Esophagus squamous epithelium (tissue), 5 donors: ENCODE results near the gene EPB41L4B. TPM values are rescaled to one million over a fixed set of nuclear protein-coding genes. Genes with fewer than 3 reads are reported as not detected.

ENCODE experiments used
- DNase-seq: peaks from one replicate; lab custom pipeline; 2025; lab: John Stamatoyannopoulos, UW
- H3K27ac ChIP-seq, 4 donors: fragments of 200-600 bp; sonication (generic); one replicate each; pipeline ENCODE4 v1.5.1; 2016 to 2019; ENCODE audit warnings: mild to moderate bottlenecking in 1 of 4
- H3K27me3 ChIP-seq, 4 donors: fragments of 200-600 bp; sonication (generic); 1 replicate in 3 of 4; 2 replicates in 1 of 4; pipeline versions ENCODE4 v1.5.1 to v1.6.0; 2017 to 2021; ENCODE audit warnings: antibody characterized with exemption in 1 of 4
- H3K36me3 ChIP-seq, 3 donors: fragments of 200-600 bp; sonication (generic); one replicate each; pipeline ENCODE4 v1.5.1; 2016 to 2019
- H3K4me1 ChIP-seq, 3 donors: fragments of 200-600 bp; sonication (generic); one replicate each; pipeline ENCODE4 v1.5.1; 2017 to 2019
- H3K4me3 ChIP-seq, 4 donors: fragments of 200-600 bp; sonication (generic); 1 replicate in 3 of 4; 2 replicates in 1 of 4; pipeline ENCODE4 v1.5.1; 2016 to 2019; ENCODE audit warnings: mild to moderate bottlenecking in 2 of 4, moderate library complexity in 1 of 4
- H3K9me3 ChIP-seq, 3 donors: fragments of 200-600 bp; sonication (generic); one replicate each; pipeline ENCODE4 v1.5.1; 2016 to 2019
- CTCF ChIP-seq, 6 experiments: fragments of 450-650 bp in 4 of 6; fragments of 200-600 bp in 2 of 6; sonication (generic) in 2 of 6; IDR thresholded peaks; one replicate each; pipeline ENCODE4 v1.5.1; 2016 to 2019; ENCODE audit warnings: antibody characterized with exemption in 6 of 6, mild to moderate bottlenecking in 4 of 6, moderate library complexity in 4 of 6
- POLR2A ChIP-seq, 4 donors: fragments of 450-650 bp; IDR thresholded peaks; one replicate each; pipeline ENCODE4 v1.6.1; 2017; ENCODE audit warnings: antibody characterized with exemption in 4 of 4, mild to moderate bottlenecking in 4 of 4, moderate library complexity in 3 of 4
- WGBS, 2 donors: methylation state at CpG; one replicate each; pipeline ENCODE4 v1.1.5; 2018; 5-methylcytosine and 5-hydroxymethylcytosine counted together
- intact Hi-C: fragments of 100-400 bp; cut with DNase I; formaldehyde crosslinking; loops from one replicate; pipeline ENCODE4 v1.15.0; 2022
- total RNA-seq, 4 donors: library from RNA; depleted of rRNA; stranded (reverse); fragments of >200 nt; gene quantifications; one replicate each; pipeline ENCODE4 v1.1.0, GENCODE V29; 2016
- donor health status: DM: yes; HTN: yes; CAD: no.

The EPB41L4B gene
- total RNA-seq, 4 donors from 2014 or later = 0.45 to 3.8 (median 1.8) TPM

DNA sequence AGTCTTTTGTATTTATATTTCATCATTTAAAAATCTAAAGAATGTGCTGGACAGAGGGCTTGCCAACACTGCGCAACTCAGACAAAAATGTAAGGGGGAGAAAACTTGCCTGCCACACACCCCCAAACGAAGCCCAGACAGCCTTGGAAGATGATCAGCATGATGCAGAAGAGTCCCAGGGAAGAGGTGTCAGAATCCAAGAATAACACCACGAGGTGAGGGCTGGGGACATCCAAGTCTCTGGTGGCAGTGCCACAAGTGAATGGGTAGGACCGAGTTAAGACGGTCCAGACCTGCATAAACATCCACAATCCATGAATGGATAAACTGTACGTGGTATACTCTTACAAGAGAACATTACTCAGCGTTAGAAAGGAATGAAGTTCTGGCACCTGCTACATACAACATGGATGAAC is 10.4 kb downstream of the EPB41L4B start:
- Histone ChIP-seq H3K4me3 (no peak overlapping the region), H3K9me3 (no peaks in the 10 kb centered on the region), H3K27ac (no peak overlapping the region), H3K27me3 (peaks cover 0 to 98% (median 0%) of the 10 kb centered on the region in 4 donors), H3K36me3 (no peaks in the 10 kb centered on the region), H3K4me1 (peaks cover 0 to 5% (median 4%) of the 10 kb centered on the region in 3 donors)
- TF ChIP-seq CTCF (IDR thresholded peaks at IDR 0.05) (no peak), POLR2A (IDR thresholded peaks at IDR 0.05) (no peak)
- DNase-seq = no peak
- intact Hi-C loops = loop anchor here (10.0 kb wide), 1 partner anchor 56 kb away; no protein-coding TSS in a partner anchor
- 43 to 59% methylated on average over 7 of the region's 7 CpGs for WGBS, 2 donors

GRCh38 chr9:109309282-109309681 is 11.6 kb downstream of the EPB41L4B start:
- H3K36me3 ChIP-seq = no peaks in the 10 kb centered on the region
- H3K27ac ChIP-seq = no peak overlapping the region
- no peak for TF ChIP-seq POLR2A (IDR thresholded peaks at IDR 0.05)
- no peak for TF ChIP-seq CTCF (IDR thresholded peaks at IDR 0.05)
- intact Hi-C loops = no loop called here
- DNase-seq = no peak
- 89 to 90% methylated on average over 6 of the region's 6 CpGs for WGBS, 2 donors
- H3K4me3 ChIP-seq = no peak overlapping the region
- H3K27me3 ChIP-seq = peaks cover 0 to 98% (median 0%) of the 10 kb centered on the region in 4 donors
- H3K4me1 ChIP-seq = peaks cover 0 to 5% (median 4%) of the 10 kb centered on the region in 3 donors
- no peaks in the 10 kb centered on the region for H3K9me3 ChIP-seq

- 82 to 84% methylated on average over 15 to 18 of the region's 18 CpGs for WGBS, 2 donors
- Histone ChIP-seq H3K27ac (no peak overlapping the region), H3K36me3 (no peaks in the 10 kb centered on the region), H3K9me3 (no peaks in the 10 kb centered on the region), H3K4me3 (no peak overlapping the region), H3K4me1 (no peaks in the 10 kb centered on the region), H3K27me3 (peaks cover 0 to 96% (median 0%) of the 10 kb centered on the region in 4 donors)
- no peak for TF ChIP-seq POLR2A (IDR thresholded peaks at IDR 0.05)
- no peak for TF ChIP-seq CTCF (IDR thresholded peaks at IDR 0.05)
- DNase-seq = no peak
- intact Hi-C loops = no loop called here
Observed at GRCh38 chr9:109307380-109308240, 13.2 kb downstream of the EPB41L4B start.

DNA sequence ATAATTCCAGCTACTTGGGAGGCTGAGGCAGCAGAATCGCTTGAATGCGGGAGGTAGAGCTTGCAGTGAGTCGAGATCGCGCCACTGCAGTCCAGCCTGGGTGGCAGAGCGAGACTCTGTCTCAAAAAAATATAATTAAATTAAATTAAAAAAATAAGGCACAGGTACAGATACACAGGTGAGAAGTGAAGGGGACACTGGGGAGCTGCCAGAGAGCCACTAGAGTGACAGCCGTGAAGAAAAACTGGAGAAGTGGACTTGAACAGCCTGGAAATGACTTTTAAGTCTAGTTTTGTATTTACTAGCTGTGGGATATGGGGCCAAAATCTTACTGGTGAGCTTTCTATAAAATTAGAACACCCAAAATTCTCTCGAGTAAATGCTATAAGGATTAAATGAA is 15.1 kb downstream of the EPB41L4B start:
- intact Hi-C loops = no loop called here
- no peaks in the 10 kb centered on the region for H3K4me1 ChIP-seq
- DNase-seq = no peak
- no peaks in the 10 kb centered on the region for H3K36me3 ChIP-seq
- no peak overlapping the region for H3K27ac ChIP-seq
- WGBS, 2 donors = 90 to 92% methylated on average over 8 of the region's 8 CpGs
- no peak overlapping the region for H3K4me3 ChIP-seq
- TF ChIP-seq CTCF (IDR thresholded peaks at IDR 0.05) = no peak
- TF ChIP-seq POLR2A (IDR thresholded peaks at IDR 0.05) = no peak
- peaks cover 0 to 96% (median 0%) of the 10 kb centered on the region in 4 donors for H3K27me3 ChIP-seq
- no peaks in the 10 kb centered on the region for H3K9me3 ChIP-seq

GRCh38 chr9:109304347-109304746 is 16.5 kb downstream of the EPB41L4B start:
- intact Hi-C loops = no loop called here
- Histone ChIP-seq H3K4me3 (no peak overlapping the region), H3K36me3 (no peaks in the 10 kb centered on the region), H3K9me3 (no peaks in the 10 kb centered on the region), H3K27ac (no peak overlapping the region), H3K4me1 (no peaks in the 10 kb centered on the region), H3K27me3 (peaks cover 0 to 96% (median 0%) of the 10 kb centered on the region in 4 donors)
- WGBS, 2 donors = 68 to 87% methylated on average over 3 of the region's 3 CpGs
- no peak for DNase-seq
- TF ChIP-seq CTCF (IDR thresholded peaks at IDR 0.05) (no peak), POLR2A (IDR thresholded peaks at IDR 0.05) (no peak)
